Mesenteric fat pad (tissue), 1 donor: ENCODE measurements around the gene PSMD9. TPM values are rescaled to one million over a fixed set of nuclear protein-coding genes. Genes with fewer than 3 reads are reported as not detected.
A peak's percentile ranks its signal among the peaks of the same experiment; 100 is the strongest.

Experiments
- DNase-seq: peaks from one replicate; pipeline ENCODE4 v3.0.0-alpha.2; 2020; ENCODE audit warnings: low spot score
- total RNA-seq: library from RNA; stranded (reverse); fragmentation: NEBNext Ultra II Directional; extraction: Animal tissue kit (Norgen Biotek cat#: 25700); gene quantifications from one replicate; pipeline ENCODE4 v1.2.1, GENCODE V29; 2021
- donor health status: DM: yes; HTN: yes; CAD: no.

Gene PSMD9
- total RNA-seq, 1 donor from 2014 or later: 54.7 TPM

DNA sequence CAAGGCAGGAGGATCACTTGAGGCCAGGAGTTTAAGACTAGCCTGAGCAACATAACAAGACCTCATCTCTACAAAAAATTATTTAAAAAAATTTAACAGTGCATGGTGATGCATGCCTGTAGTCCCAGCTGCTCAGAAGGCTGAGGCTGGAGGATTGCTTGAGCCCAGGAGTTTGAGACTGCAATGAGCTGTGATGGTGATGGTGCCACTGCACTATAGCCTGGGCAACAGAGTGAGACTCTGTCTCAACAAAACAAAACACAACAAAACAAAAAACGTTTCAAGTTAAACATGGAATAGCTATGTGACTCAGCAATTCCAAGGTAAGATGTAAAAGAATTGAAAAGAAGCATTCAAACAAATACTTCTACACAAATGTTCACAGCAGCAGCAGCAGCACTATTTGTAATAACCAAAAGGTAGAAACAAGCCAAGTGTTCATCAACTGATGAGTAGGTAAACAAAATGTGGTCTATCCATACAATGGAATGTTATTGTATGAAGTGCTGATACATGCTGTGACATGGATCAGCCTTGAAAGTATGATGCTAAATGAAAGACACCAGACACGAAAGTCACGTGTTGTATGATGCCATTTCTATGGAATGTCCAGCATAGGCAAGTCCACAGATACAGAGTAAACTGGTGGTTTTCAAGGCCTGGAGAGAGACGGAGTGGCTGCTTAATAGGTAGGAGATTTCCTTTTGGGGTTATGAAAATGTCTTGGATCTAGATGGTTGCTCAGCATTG lies 61.2 kb downstream of the PSMD9 start:
- peak; percentile 9 for DNase-seq

DNA sequence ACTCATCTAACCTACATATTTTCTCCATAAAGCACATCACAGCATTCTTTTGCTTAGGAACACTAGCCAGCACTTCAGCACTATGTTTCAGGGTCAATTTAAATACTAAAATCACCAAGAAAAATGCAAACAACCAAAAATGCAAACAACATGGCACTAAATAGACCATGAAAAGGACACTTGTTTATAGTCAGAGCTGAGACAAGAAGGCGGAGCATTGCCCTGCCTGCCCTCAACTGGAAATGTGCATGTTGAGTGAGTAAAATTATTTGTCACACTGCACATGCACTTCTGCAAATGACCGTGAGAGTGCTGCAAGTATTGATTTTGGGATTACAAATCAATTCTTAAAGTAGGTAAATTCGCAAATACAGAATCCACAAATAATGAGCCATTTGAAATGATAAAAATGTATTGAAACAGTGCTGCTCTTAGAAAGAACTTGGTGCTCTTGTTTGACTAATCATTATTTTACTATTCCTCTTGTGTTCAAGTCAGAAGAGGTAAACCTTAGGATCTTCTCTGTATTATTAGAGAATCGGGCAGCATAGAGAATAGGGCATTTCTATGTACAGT lies 64.6 kb downstream of the PSMD9 start:
- DNase-seq: peak; percentile 14

GRCh38 chr12:121953695-121954094 lies 65.1 kb downstream of the PSMD9 start:
- no peak for DNase-seq

DNA sequence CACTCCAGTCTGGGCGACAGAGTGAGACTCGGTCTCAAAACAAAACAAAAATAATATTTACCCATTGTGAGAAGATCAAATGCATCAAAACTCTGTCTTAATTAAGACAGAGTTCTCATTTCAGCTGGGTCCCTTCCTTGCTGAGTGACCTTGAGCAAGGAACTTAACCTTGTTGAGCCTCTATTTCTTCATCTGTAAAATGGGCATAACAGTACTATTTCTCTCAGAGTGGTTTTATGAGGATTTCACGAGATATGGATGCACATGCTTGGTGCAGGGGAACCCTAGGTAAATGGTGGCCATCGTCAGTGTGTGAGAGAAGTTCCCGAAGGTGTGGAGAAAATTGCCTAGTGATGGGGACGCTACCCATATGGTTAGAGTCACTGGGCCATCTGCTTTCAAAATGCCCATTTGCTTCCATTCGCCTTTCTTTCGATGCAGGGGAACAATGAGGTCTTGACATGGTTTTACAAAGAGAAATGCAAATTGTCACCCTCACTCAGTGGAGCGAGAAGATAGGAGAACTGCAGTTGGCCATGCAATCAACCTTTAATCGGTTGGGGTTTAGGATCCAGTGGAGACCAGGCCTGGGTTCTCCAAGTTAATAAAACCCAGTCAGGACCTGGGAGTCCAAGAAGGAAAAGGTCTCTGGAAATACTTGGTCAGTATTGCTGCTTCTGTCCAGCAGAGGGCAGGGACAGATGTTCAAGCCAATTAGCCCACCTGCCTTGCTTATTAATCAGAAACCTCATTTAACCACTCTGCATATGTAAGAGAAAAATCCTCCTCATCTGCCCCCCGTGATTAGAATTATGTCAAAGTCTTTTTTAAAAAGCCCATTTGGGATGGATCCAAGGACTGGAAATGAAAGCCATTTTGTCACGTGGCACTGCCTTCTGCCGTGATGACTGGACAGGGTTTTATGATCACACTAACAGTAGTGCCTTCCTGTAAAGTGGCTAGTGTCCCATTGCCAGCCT lies 67.0 kb downstream of the PSMD9 start:
- peak; percentile 62 for DNase-seq

- DNase-seq: peak; percentile 6
Measured at GRCh38 chr12:121957861-121958515, 69.4 kb downstream of the PSMD9 start.

GRCh38 chr12:121958541-121959240 lies 70.1 kb downstream of the PSMD9 start:
- DNase-seq: peak; percentile 64

DNA sequence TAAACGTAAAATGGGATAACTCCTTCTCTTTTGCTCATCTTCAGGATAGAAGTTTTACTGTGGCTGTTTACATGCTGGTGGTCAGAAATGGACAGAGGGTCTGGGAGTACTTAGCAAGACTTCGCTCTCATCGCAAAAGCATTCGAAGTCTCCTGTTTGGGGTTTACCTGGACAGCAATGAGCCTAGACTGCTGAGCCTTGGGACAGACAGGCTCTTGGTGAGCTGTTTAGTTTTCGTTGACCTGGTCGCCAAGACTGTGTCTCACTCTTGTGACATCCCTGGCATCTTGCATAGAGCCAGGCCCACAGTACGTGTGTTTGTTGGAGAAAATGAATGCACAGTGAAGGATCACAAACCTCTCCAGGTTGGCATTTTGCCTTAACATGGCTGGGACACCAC lies 72.0 kb downstream of the PSMD9 start:
- no peak for DNase-seq

- DNase-seq: no peak
Measured at GRCh38 chr12:121961195-121961879, 72.7 kb downstream of the PSMD9 start.

- peak; percentile 78 for DNase-seq
Measured at GRCh38 chr12:121963341-121964018, 74.9 kb downstream of the PSMD9 start.

GRCh38 chr12:121964813-121965643 lies 76.4 kb downstream of the PSMD9 start:
- peak; percentile 16 for DNase-seq

DNA sequence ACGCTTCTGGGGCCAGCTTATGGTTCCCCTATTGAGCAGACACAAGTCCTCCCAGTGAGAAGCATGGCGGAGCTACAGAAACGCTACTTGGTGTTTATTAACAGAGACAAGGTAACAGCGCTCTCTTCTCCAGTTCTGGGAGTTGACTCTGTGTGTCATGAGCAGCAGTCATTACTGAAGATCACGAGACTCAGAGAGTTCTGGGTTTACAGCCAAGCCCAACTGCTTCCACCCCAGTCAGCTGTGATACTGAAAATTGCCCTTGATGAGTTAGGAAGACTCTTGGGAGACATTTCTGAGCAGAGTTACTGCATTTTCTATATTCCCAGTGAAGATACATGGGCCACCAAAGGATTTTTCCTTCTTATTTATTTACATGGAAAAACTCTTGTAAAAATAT lies 78.4 kb downstream of the PSMD9 start:
- peak; percentile 12 for DNase-seq

Other genes with a start within 250 kb of the PSMD9 start
- gene MORN3, start 219.1 kb upstream of the PSMD9 start, total RNA-seq: not detected
- 12.6 TPM for gene TMEM120B, start 176.0 kb upstream of the PSMD9 start, total RNA-seq
- 6.1 TPM for gene RHOF, start 95.1 kb upstream of the PSMD9 start, total RNA-seq
- gene SETD1B, start 84.8 kb upstream of the PSMD9 start, total RNA-seq: 20.7 TPM
- gene HPD, start 29.9 kb upstream of the PSMD9 start, total RNA-seq: 2.2 TPM
- 2.1 TPM for gene CFAP251, start 29.8 kb downstream of the PSMD9 start, total RNA-seq
- 3.2 TPM for gene BCL7A, start 133.1 kb downstream of the PSMD9 start, total RNA-seq
- gene MLXIP, start 190.0 kb downstream of the PSMD9 start, total RNA-seq: 68.4 TPM